Measurements from ENCODE around the gene SLC13A5. TPM values are rescaled to one million over a fixed set of nuclear protein-coding genes. Genes with fewer than 3 reads are reported as not detected.

SLC13A5 gene
- polyA plus RNA-seq, 1 of the 3 experiments (the other 2 are of a cell fraction): not detected

DNA sequence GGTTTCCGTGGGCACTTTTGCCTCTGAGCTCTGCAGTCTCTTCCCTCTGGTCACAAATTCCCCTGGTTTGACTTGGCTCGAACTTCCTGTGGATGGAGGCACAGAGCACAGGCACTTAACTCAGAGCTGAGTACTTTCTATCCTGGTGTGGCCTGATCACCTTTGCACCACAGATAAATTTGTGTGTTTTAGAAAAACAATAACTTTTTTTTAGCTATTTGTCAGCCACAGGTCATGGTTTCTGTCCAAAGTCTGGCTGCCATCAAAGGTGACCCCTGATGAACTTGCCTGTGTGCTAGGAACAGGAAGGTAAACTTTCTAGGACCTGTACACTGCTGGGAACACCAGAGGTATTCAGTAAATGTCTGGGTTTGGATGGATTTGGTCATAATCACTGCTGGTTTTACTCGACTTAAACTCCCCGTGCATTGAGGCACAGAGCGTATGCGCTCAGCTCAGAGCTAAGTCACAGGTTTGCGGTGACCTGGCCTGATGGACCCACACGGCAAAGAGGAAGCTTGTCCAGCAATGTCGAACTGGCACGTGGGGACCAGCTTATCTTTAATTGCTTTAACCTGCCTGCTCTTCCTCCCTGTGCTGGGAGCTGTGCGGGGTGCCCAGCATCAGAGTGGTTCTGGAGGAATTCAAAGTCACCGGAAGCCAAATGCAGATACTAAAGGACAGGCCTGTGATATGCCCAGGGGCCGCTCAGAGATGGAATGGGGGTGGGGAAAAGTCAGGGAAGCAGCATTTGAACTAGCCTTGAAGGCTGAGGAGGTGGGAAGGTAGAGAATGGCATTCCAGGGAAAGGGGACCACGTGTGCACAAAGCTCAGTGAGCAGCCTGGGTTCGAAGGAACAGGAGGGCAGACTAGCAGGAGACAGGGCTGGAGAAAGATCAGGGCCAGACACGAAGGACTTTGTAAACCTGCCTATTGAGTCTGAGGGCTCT lies 12.9 kb downstream of the SLC13A5 start:
- Histone ChIP-seq H2AFZ (ENCODE audit: low read depth) (no peak overlapping the region), H3K9ac (no peak overlapping the region), H3K27ac (ENCODE audit: low read depth in 2 of 2, low read length in 1 of 2) (no peak overlapping the region), H3K4me3 (ENCODE audit: low read depth in 2 of 2, low read length in 1 of 2) (no peak overlapping the region), H3K4me1 (ENCODE audit: control insufficient read depth in 1 of 2, insufficient read depth in 2 of 2, low read depth in 1 of 2, low read length in 1 of 2) (no peaks in the 10 kb centered on the region), H4K20me1 (ENCODE audit: insufficient read depth) (no peaks in the 10 kb centered on the region), H3K27me3 (ENCODE audit: insufficient read depth) (peaks cover 70% of the 10 kb centered on the region), H3K9me2 (no peaks in the 10 kb centered on the region), H3F3A (replicated peaks; ENCODE audit: insufficient read depth) (no peaks in the 10 kb centered on the region), H3K79me2 (ENCODE audit: insufficient read depth) (no peaks in the 10 kb centered on the region), H3K4me2 (no peak overlapping the region), H3K9me3 (no peaks in the 10 kb centered on the region), H3K36me3 (replicated peaks in 1 of 2; ENCODE audit: control insufficient read depth in 1 of 2, insufficient read depth in 2 of 2, low read length in 1 of 2) (no peaks in the 10 kb centered on the region)
- TF ChIP-seq NRF1 (IDR thresholded peaks at IDR 0.05; ENCODE audit: low read depth, low read length) (no peak), FOXM1 (IDR thresholded peaks at IDR 0.05; ENCODE audit: low read depth) (no peak), TEAD4 (IDR thresholded peaks at IDR 0.05; ENCODE audit: borderline replicate concordance, insufficient read depth) (no peak), RAD21 (IDR thresholded peaks at IDR 0.05; ENCODE audit: low read length) (no peak), JUND (IDR thresholded peaks at IDR 0.05) (no peak), SMC3 (IDR thresholded peaks at IDR 0.05; ENCODE audit: low read depth, low read length) (no peak), CHD2 (IDR thresholded peaks at IDR 0.05; ENCODE audit: low read length, partially characterized antibody) (no peak), GATA2 (CRISPR knock-in tag; IDR thresholded peaks at IDR 0.05) (no peak), RCOR1 (IDR thresholded peaks at IDR 0.05; ENCODE audit: low read length) (no peak), NFIC (IDR thresholded peaks at IDR 0.05; ENCODE audit: borderline replicate concordance) (no peak), EZH2phosphoT487 (IDR thresholded peaks at IDR 0.05; ENCODE audit: borderline replicate concordance, low read depth) (no peak)
- TF ChIP-seq, protein P1, sequence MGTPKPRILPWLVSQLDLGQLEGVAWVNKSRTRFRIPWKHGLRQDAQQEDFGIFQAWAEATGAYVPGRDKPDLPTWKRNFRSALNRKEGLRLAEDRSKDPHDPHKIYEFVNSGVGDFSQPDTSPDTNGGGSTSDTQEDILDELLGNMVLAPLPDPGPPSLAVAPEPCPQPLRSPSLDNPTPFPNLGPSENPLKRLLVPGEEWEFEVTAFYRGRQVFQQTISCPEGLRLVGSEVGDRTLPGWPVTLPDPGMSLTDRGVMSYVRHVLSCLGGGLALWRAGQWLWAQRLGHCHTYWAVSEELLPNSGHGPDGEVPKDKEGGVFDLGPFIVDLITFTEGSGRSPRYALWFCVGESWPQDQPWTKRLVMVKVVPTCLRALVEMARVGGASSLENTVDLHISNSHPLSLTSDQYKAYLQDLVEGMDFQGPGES (IDR thresholded peaks at IDR 0.05; ENCODE audit: low read depth, low read length): no peak
- TF ChIP-seq, protein P2, sequence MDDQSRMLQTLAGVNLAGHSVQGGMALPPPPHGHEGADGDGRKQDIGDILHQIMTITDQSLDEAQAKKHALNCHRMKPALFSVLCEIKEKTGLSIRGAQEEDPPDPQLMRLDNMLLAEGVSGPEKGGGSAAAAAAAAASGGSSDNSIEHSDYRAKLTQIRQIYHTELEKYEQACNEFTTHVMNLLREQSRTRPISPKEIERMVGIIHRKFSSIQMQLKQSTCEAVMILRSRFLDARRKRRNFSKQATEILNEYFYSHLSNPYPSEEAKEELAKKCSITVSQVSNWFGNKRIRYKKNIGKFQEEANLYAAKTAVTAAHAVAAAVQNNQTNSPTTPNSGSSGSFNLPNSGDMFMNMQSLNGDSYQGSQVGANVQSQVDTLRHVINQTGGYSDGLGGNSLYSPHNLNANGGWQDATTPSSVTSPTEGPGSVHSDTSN (IDR thresholded peaks at IDR 0.05): no peak
- DNase-seq: no peak
- WGBS (ENCODE audit: low lambda C conversion rate): 52% methylated on average over 16 of the region's 16 CpGs
- ChIA-PET POLR2A (no interaction called here), CTCF (interaction anchor here (1.1 to 2.4 kb wide), 2 partner anchors 11 to 34 kb away, joined by 3 to 8 read pairs; no protein-coding TSS in a partner anchor)

DNA sequence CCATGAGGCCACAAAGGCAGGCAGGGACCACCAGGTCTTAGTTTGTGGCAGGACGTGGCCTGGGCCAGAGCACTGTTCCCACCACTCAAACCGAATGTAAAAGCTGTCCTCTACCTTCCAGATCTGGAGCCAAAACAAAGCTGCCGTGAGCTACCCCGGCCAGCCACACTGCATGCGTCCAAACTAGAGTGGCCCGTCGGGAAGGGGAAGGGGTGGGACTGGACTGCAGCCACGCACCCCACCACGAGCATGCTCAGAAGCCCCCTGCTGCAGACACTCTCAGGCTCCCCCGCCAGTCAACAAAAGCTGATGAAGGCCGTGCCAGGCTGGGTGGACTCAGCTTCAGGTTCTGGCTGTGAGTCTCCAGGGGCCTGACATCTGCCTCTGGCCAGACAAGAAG lies 15.2 kb downstream of the SLC13A5 start:
- peaks cover 70% of the 10 kb centered on the region for H3K27me3 ChIP-seq (ENCODE audit: insufficient read depth)
- POLR2A ChIA-PET: no interaction called here
- 8% methylated on average over 9 of the region's 11 CpGs for WGBS (ENCODE audit: low lambda C conversion rate)
- DNase-seq: no peak
- H3K4me1 ChIP-seq (ENCODE audit: control insufficient read depth in 1 of 2, insufficient read depth in 2 of 2, low read depth in 1 of 2, low read length in 1 of 2): no peaks in the 10 kb centered on the region
- no peaks in the 10 kb centered on the region for H4K20me1 ChIP-seq (ENCODE audit: insufficient read depth)
- CTCF ChIA-PET: no interaction called here
- TF ChIP-seq, protein P3, sequence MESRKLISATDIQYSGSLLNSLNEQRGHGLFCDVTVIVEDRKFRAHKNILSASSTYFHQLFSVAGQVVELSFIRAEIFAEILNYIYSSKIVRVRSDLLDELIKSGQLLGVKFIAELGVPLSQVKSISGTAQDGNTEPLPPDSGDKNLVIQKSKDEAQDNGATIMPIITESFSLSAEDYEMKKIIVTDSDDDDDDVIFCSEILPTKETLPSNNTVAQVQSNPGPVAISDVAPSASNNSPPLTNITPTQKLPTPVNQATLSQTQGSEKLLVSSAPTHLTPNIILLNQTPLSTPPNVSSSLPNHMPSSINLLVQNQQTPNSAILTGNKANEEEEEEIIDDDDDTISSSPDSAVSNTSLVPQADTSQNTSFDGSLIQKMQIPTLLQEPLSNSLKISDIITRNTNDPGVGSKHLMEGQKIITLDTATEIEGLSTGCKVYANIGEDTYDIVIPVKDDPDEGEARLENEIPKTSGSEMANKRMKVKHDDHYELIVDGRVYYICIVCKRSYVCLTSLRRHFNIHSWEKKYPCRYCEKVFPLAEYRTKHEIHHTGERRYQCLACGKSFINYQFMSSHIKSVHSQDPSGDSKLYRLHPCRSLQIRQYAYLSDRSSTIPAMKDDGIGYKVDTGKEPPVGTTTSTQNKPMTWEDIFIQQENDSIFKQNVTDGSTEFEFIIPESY (IDR thresholded peaks at IDR 0.05; ENCODE audit: borderline replicate concordance, low read depth): no peak
- TF ChIP-seq, protein P4, sequence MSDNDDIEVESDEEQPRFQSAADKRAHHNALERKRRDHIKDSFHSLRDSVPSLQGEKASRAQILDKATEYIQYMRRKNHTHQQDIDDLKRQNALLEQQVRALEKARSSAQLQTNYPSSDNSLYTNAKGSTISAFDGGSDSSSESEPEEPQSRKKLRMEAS (IDR thresholded peaks at IDR 0.05; ENCODE audit: low read depth): no peak
- TF ChIP-seq RCOR1 (IDR thresholded peaks at IDR 0.05; ENCODE audit: low read length) (no peak), SIN3A (IDR thresholded peaks at IDR 0.05; ENCODE audit: borderline replicate concordance, low read depth, low read length) (no peak), EZH2phosphoT487 (IDR thresholded peaks at IDR 0.05; ENCODE audit: borderline replicate concordance, low read depth) (no peak), JUND (IDR thresholded peaks at IDR 0.05) (no peak), POLR2AphosphoS5 (IDR thresholded peaks at IDR 0.05; ENCODE audit: low read depth, low read length) (no peak), MXI1 (IDR thresholded peaks at IDR 0.05; ENCODE audit: low read depth, low read length) (no peak), TAF1 (IDR thresholded peaks at IDR 0.05; ENCODE audit: borderline replicate concordance, low read depth, low read length) (no peak), GABPA (IDR thresholded peaks at IDR 0.05; ENCODE audit: low read depth) (no peak), RXRA (IDR thresholded peaks at IDR 0.05; ENCODE audit: borderline replicate concordance, low read depth) (no peak)
- H3K9me3 ChIP-seq: no peaks in the 10 kb centered on the region
- no peak overlapping the region for H3K9ac ChIP-seq
- H3K36me3 ChIP-seq (replicated peaks in 1 of 2; ENCODE audit: control insufficient read depth in 1 of 2, insufficient read depth in 2 of 2, low read length in 1 of 2): no peaks in the 10 kb centered on the region
- H3F3A ChIP-seq (replicated peaks; ENCODE audit: insufficient read depth): no peaks in the 10 kb centered on the region
- no peaks in the 10 kb centered on the region for H3K79me2 ChIP-seq (ENCODE audit: insufficient read depth)
- H2AFZ ChIP-seq (ENCODE audit: low read depth): no peak overlapping the region
- no peak overlapping the region for H3K4me3 ChIP-seq (ENCODE audit: low read depth in 2 of 2, low read length in 1 of 2)
- H3K27ac ChIP-seq (ENCODE audit: low read depth in 2 of 2, low read length in 1 of 2): no peak overlapping the region
- H3K4me2 ChIP-seq: no peak overlapping the region
- H3K9me2 ChIP-seq: no peaks in the 10 kb centered on the region

All from SK-N-SH (cell line).